ENCODE results near the gene MMP3. TPM values are rescaled to one million over a fixed set of nuclear protein-coding genes. Genes with fewer than 3 reads are reported as not detected.
"Not testable (repeated sequence)": the region's sequence is repeated elsewhere in the genome, so short reads cannot be mapped to it uniquely, and the experiment has no call there.

Gene MMP3
- total RNA-seq (not detected), polyA plus RNA-seq (not detected)
- long read RNA-seq, donor 1 = 0 reads
- long read RNA-seq, donor 2 = 0 reads
- long read RNA-seq, donor 3 = 0 reads
- long read RNA-seq, donor 4 = 0 reads

DNA sequence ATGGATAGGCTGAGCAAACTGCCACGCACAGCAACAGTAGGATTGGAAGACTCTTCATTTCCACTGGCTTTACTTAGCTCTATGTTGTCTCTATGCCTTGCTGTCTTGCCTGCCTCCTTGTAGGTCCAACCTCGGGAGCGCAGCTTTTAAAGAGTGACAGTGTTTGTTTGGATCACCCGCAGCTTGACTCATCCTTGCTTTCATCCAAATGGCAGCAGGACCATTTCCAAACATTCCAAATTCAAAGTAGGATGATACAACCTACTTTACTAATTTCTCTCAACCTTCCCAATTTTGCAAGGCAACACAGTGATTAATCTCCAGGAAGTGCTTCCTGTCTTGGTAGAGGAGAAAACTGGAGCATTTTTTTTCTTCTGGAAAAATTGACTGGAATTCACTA lies at the start of gene MMP3:
Gene MMP3 (minus strand): TSS at position 121 of the 400 bp plus-strand sequence. CDS start 63 bp downstream, at position 58.
- intact Hi-C loops (cut with DNase I) = no loop called here
- no peak within 1 kb of the TSS for H3K27ac ChIP-seq (ENCODE audit: low read length)
- no peaks in the 10 kb centered on the region for H3K27me3 ChIP-seq (ENCODE audit: control insufficient read depth, insufficient read depth)
- no peak for DNase-seq
- H3K9me3 ChIP-seq (ENCODE audit: control insufficient read depth, low read length) = no peaks in the 10 kb centered on the region
- no peak within 1 kb of the TSS for H3K4me3 ChIP-seq (ENCODE audit: low read length)
- no peaks in the 10 kb centered on the region for H3K4me1 ChIP-seq (ENCODE audit: control insufficient read depth, insufficient read depth, low read length)
- WGBS = 87% methylated on average over 4 of the region's 4 CpGs
- ATAC-seq = no peak

DNA sequence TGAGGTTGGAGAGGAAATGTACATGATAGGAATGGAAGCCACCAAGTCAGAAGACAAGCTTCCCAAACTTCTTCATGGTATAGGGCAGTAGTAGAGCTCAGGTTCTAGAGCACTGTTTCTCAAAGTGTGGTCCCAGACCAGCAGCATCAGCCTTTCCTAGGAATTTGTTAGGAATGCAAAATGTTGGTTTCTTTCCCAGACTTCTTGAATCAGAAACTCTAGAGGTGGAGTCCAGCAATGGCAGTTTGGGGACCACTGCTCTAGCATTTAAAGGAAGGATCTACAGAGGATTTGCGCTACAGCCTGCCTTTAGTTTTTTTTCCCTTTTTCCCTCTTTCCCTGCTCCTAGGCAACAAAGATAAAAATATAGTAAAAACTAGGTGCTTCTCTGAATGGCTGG lies 48.3 kb upstream of the MMP3 start:
- no peak for ATAC-seq
- WGBS = 98% methylated on average over 1 of the region's 1 CpG

DNA sequence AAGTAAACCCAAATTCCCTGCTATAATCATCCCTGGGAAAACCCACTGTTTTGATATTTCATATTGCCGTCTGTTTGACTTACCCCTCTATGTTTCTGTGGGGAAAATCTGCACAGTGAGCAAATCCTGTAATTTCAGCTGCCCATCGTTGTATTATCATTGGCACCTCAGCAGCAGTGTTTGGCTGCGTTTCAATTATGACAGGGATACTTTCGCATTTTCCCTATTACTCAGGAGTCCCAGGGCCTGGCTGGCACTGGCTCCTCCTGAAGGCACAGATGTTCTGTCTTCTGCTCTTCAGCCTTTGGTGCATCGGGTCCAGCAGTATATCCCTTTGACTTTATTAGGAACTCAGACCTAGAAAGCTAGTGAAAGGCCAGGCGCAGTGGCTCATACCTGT lies 43.6 kb upstream of the MMP3 start:
- 66% methylated on average over 6 of the region's 6 CpGs for WGBS
- H3K27me3 ChIP-seq (ENCODE audit: control insufficient read depth, insufficient read depth) = no peaks in the 10 kb centered on the region
- no peaks in the 10 kb centered on the region for H3K4me1 ChIP-seq (ENCODE audit: control insufficient read depth, insufficient read depth, low read length)
- ATAC-seq (no peak), DNase-seq (no peak)
- no peak overlapping the region for H3K4me3 ChIP-seq (ENCODE audit: low read length)
- intact Hi-C loops (cut with DNase I) = no loop called here
- H3K9me3 ChIP-seq (ENCODE audit: control insufficient read depth, low read length) = no peaks in the 10 kb centered on the region
- H3K27ac ChIP-seq (ENCODE audit: low read length) = no peak overlapping the region

More for the DNA sequence above, 48.3 kb upstream of the MMP3 start:
- H3K9me3 ChIP-seq (ENCODE audit: control insufficient read depth, low read length) = no peaks in the 10 kb centered on the region
- no peaks in the 10 kb centered on the region for H3K4me1 ChIP-seq (ENCODE audit: control insufficient read depth, insufficient read depth, low read length)
- no peak for DNase-seq
- intact Hi-C loops (cut with DNase I) = no loop called here
- H3K4me3 ChIP-seq (ENCODE audit: low read length) = no peak overlapping the region
- H3K27ac ChIP-seq (ENCODE audit: low read length) = no peak overlapping the region
- H3K27me3 ChIP-seq (ENCODE audit: control insufficient read depth, insufficient read depth) = no peaks in the 10 kb centered on the region

DNA sequence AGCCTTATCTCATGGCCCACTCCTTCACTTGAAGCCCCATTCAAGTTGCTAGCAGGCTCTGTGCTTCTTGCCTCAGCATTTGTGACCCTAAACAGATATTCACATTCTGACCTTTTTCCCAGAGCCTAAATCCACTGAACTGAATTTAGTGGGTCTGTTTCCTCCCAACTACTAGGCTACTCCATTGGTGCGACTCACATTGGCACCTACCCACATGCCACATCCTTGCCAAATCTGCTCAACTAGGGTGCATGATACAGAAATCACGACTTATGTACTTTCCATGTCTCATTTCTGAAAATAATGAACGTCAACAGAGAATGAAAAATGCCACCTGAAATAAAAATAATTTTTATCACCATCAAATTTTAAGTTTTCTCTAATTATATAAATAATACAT lies 39.7 kb upstream of the MMP3 start:
- ATAC-seq (no peak), DNase-seq (no peak)
- Histone ChIP-seq H3K27ac (ENCODE audit: low read length) (no peak overlapping the region), H3K4me3 (ENCODE audit: low read length) (no peak overlapping the region), H3K9me3 (ENCODE audit: control insufficient read depth, low read length) (no peaks in the 10 kb centered on the region), H3K4me1 (ENCODE audit: control insufficient read depth, insufficient read depth, low read length) (no peaks in the 10 kb centered on the region), H3K27me3 (ENCODE audit: control insufficient read depth, insufficient read depth) (no peaks in the 10 kb centered on the region)
- intact Hi-C loops (cut with DNase I) = no loop called here
- 77% methylated on average over 3 of the region's 3 CpGs for WGBS

DNA sequence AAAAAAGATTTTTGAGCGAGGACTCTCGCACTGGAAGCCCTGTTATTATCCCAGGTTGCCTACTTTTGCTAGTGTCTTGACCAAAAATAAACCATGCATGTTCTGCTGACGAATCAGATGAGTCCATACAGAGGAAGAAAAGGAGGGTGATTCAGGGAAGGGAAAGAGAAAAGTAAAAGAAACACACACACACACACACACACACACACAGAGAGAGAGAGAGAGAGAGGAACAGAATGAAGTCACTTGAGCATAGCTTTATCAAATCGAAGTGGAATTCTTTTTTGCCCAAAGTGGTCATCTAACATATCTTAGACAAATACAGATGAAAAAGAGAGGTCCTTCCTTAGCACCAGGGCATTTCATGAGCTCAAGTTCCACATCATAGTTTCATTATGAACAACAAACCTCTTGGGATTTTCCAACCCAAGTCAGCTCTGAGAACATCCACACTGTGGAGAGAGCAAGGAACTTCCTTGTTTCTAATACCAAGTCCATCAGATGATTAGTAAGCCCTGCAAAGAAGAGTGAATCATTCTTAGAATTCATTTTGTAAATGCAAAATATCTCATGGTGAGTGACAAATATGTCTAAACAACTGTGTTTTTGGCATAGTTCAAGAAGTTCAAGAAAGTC lies 39.1 kb upstream of the MMP3 start:
- Histone ChIP-seq H3K27ac (ENCODE audit: low read length) (no peak overlapping the region), H3K4me3 (ENCODE audit: low read length) (no peak overlapping the region), H3K27me3 (ENCODE audit: control insufficient read depth, insufficient read depth) (no peaks in the 10 kb centered on the region), H3K9me3 (ENCODE audit: control insufficient read depth, low read length) (no peaks in the 10 kb centered on the region), H3K4me1 (ENCODE audit: control insufficient read depth, insufficient read depth, low read length) (no peaks in the 10 kb centered on the region)
- intact Hi-C loops (cut with DNase I) = no loop called here
- DNase-seq (no peak), ATAC-seq (no peak)
- 75% methylated on average over 4 of the region's 4 CpGs for WGBS

DNA sequence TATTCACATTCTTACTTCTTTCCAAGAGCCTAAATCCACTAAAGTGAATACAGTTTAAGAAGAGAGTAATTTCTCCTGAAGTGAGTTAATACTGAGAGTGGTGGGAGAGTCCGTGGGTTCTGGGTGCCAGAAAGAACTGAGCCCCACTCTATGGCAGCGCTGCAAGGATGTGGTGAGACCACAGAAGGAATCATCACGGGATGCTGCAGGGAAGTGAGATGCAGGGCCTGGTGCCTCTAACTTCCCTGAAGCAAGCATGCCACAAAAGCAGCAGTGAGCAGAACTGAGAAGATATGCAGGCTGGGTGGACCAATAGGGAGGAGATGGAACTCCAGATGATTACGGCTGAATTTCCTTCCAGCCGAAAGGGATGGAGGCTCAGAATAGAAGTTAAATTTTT lies 36.4 kb upstream of the MMP3 start:
- no peaks in the 10 kb centered on the region for H3K9me3 ChIP-seq (ENCODE audit: control insufficient read depth, low read length)
- 83% methylated on average over 5 of the region's 5 CpGs for WGBS
- H3K27ac ChIP-seq (ENCODE audit: low read length) = no peak overlapping the region
- no peaks in the 10 kb centered on the region for H3K4me1 ChIP-seq (ENCODE audit: control insufficient read depth, insufficient read depth, low read length)
- H3K4me3 ChIP-seq (ENCODE audit: low read length) = no peak overlapping the region
- DNase-seq (no peak), ATAC-seq (no peak)
- intact Hi-C loops (cut with DNase I) = no loop called here
- no peaks in the 10 kb centered on the region for H3K27me3 ChIP-seq (ENCODE audit: control insufficient read depth, insufficient read depth)

DNA sequence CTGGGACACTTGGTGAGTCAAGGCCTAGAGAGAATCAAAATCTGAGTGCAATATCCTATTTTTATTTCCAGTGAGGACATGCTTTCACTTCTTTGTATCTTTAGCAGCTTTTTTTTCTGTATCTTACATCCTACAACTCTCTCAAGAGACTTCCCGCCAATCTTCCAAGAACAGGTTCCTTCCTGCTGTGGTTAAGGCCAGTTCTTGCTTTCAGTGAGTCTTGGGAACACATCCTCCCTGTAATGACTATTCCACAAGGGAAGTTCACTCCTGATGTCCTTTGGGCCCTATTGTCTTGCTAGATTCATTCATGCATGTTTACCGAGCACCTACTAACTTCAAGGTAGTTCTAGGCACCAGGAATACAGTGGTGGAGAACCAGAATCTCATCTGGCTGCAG lies 35.2 kb upstream of the MMP3 start:
- H3K4me3 ChIP-seq (ENCODE audit: low read length) = no peak overlapping the region
- ATAC-seq (no peak), DNase-seq (no peak)
- H3K27me3 ChIP-seq (ENCODE audit: control insufficient read depth, insufficient read depth) = no peaks in the 10 kb centered on the region
- H3K27ac ChIP-seq (ENCODE audit: low read length) = no peak overlapping the region
- H3K4me1 ChIP-seq (ENCODE audit: control insufficient read depth, insufficient read depth, low read length) = no peaks in the 10 kb centered on the region
- no peaks in the 10 kb centered on the region for H3K9me3 ChIP-seq (ENCODE audit: control insufficient read depth, low read length)
- 71% methylated on average over 2 of the region's 2 CpGs for WGBS
- intact Hi-C loops (cut with DNase I) = no loop called here

DNA sequence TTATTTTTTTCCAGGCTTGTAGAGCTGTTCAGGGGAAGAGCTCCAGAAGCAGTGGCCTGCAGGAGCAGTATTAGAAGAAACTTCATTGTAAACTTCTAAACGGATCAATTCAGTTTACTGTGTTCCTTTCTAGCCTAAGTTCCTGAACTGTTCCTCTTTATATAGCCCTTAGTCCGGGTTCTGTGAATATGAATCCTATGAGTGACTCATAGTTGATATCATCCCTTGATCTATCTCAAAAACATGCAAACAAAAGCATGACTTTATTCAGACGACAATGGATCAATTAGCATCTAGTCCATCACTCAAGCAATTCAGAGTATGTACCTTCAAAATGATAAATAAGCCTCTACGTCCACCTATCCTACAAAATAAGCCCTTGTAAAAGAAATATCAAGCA lies 31.4 kb upstream of the MMP3 start, which contains the start of gene MMP12:
Gene MMP12 (minus strand): TSS at position 131 of the 400 bp plus-strand sequence. CDS start 45 bp downstream, at position 86.
- no peaks in the 10 kb centered on the region for H3K4me1 ChIP-seq (ENCODE audit: control insufficient read depth, insufficient read depth, low read length)
- H3K9me3 ChIP-seq (ENCODE audit: control insufficient read depth, low read length) = no peaks in the 10 kb centered on the region
- DNase-seq (no peak), ATAC-seq (no peak)
- WGBS = 70% methylated on average over 4 of the region's 4 CpGs
- H3K27ac ChIP-seq (ENCODE audit: low read length) = no peak within 1 kb of the TSS
- intact Hi-C loops (cut with DNase I) = no loop called here
- no peak within 1 kb of the TSS for H3K4me3 ChIP-seq (ENCODE audit: low read length)
- no peaks in the 10 kb centered on the region for H3K27me3 ChIP-seq (ENCODE audit: control insufficient read depth, insufficient read depth)

DNA sequence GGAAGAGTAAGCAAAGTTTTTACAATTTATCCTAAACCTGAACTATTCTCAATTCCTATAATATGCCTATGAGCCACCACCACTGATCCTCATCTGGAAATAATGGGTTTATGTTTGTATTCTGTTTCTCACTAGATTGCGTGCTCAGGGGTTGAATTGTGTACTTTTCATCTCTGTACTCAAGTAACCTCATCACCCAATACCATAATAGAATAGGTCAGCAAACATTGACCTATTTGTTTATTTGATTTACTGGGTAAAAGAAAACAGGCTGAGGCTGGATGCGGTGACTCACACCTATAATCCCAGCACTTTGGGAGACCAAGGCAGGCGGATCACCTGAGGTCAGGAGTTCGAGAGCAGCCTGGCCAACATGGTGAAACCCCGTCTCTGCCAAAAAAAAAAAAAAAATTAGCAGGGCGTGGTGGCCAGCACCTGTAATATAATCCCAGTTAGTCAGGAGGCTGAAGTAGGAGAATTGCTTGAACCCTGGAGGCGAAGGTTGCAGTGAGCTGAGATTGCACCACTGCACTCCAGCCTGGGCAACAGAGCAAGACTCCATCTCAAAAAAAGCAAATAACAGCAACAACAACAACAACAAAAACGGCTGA lies 26.1 kb upstream of the MMP3 start:
- ATAC-seq; H3K4me1 ChIP-seq (ENCODE audit: control insufficient read depth, insufficient read depth, low read length); H3K27ac ChIP-seq (ENCODE audit: low read length); H3K4me3 ChIP-seq (ENCODE audit: low read length); H3K9me3 ChIP-seq (ENCODE audit: control insufficient read depth, low read length); H3K27me3 ChIP-seq (ENCODE audit: control insufficient read depth, insufficient read depth); intact Hi-C loops (cut with DNase I); DNase-seq: not testable (repeated sequence)
- WGBS = 81% methylated on average over 8 of the region's 8 CpGs

DNA sequence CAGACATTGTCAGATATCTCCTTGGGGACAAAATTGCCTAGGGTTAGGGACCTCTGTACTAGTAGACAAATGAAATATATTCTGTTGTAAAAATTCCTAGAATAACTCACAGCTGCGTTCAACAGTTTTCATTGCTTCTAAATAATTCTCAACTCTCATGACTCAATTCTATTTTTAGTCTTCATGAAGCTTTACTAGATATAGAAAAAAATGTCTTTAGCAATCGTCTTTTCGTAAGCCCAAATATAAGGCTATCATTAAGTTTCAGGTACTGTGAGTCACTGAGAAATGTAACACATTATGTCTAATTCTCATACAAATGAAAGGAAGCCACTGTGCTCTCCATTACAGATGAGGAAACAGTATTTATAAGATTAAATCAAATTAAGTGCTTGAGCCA lies 24.9 kb upstream of the MMP3 start:
- intact Hi-C loops (cut with DNase I) = no loop called here
- Histone ChIP-seq H3K4me3 (ENCODE audit: low read length) (no peak overlapping the region), H3K27me3 (ENCODE audit: control insufficient read depth, insufficient read depth) (no peaks in the 10 kb centered on the region), H3K27ac (ENCODE audit: low read length) (no peak overlapping the region), H3K9me3 (ENCODE audit: control insufficient read depth, low read length) (no peaks in the 10 kb centered on the region), H3K4me1 (ENCODE audit: control insufficient read depth, insufficient read depth, low read length) (no peaks in the 10 kb centered on the region)
- 47% methylated on average over 3 of the region's 3 CpGs for WGBS
- DNase-seq (no peak), ATAC-seq (no peak)

DNA sequence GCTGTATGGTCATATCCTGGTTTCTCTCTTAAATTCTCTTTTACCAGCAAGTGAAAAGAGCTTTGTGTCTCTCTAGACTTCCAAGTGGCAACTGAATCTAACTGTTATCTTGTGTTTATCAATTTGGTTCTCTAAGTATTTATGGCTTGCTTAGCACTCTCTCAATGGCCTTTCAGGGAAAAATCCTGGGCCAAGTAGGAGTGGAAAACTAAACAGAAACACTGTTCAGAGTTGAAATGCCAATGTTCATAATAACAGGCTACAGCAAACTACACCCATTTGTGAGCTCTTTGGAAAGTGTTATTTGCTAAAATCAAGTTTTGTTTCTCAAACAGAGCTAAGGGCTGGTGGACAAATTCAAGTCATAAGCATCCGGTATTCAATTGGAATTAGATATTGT lies 21.3 kb upstream of the MMP3 start:
- Histone ChIP-seq H3K27ac (ENCODE audit: low read length) (no peak overlapping the region), H3K4me1 (ENCODE audit: control insufficient read depth, insufficient read depth, low read length) (no peaks in the 10 kb centered on the region), H3K4me3 (ENCODE audit: low read length) (no peak overlapping the region), H3K9me3 (ENCODE audit: control insufficient read depth, low read length) (no peaks in the 10 kb centered on the region), H3K27me3 (ENCODE audit: control insufficient read depth, insufficient read depth) (no peaks in the 10 kb centered on the region)
- intact Hi-C loops (cut with DNase I) = no loop called here
- no peak for ATAC-seq
- 86% methylated on average over 1 of the region's 1 CpG for WGBS
- no peak for DNase-seq
